Fibroblast of the conjunctiva (primary cell): ENCODE results near the gene MMAB.
"Not testable (repeated sequence)": the region's sequence is repeated elsewhere in the genome, so short reads cannot be mapped to it uniquely, and the experiment has no call there.

Experiments used
- DNase-seq: peaks from one replicate; pipeline ENCODE4 v3.0.0-alpha.2; 2010; ENCODE audit warnings: low read depth

The MMAB gene

GRCh38 chr12:109602132-109602531, 28.8 kb upstream of the MMAB start:
- DNase-seq: not testable (repeated sequence)

- DNase-seq: no peak
Observed at GRCh38 chr12:109601557-109601956, 28.3 kb upstream of the MMAB start.

GRCh38 chr12:109600995-109601394, 27.7 kb upstream of the MMAB start:
- DNase-seq: no peak

GRCh38 chr12:109600481-109600880, 27.2 kb upstream of the MMAB start:
- DNase-seq: no peak

GRCh38 chr12:109599087-109599486, 25.8 kb upstream of the MMAB start:
- no peak for DNase-seq

- DNase-seq: no peak
Observed at GRCh38 chr12:109598428-109598854, 25.1 kb upstream of the MMAB start.

- DNase-seq: peak; percentile 62
Observed at GRCh38 chr12:109597795-109598427, 24.6 kb upstream of the MMAB start.

GRCh38 chr12:109597414-109597794, 24.1 kb upstream of the MMAB start:
- DNase-seq: no peak

GRCh38 chr12:109596418-109597244, 23.3 kb upstream of the MMAB start:
- DNase-seq: no peak

- no peak for DNase-seq
Observed at GRCh38 chr12:109595321-109595902, 22.1 kb upstream of the MMAB start.

GRCh38 chr12:109594556-109595317, 21.4 kb upstream of the MMAB start:
- DNase-seq: no peak

- no peak for DNase-seq
Observed at GRCh38 chr12:109592905-109593272, 19.6 kb upstream of the MMAB start.

- no peak for DNase-seq
Observed at GRCh38 chr12:109592195-109592904, 19.0 kb upstream of the MMAB start.

GRCh38 chr12:109591041-109591440, 17.7 kb upstream of the MMAB start:
- DNase-seq: no peak

GRCh38 chr12:109590566-109590965, 17.3 kb upstream of the MMAB start:
- DNase-seq: no peak

- no peak for DNase-seq
Observed at GRCh38 chr12:109589691-109590245, 16.5 kb upstream of the MMAB start.

GRCh38 chr12:109589240-109589590, 15.9 kb upstream of the MMAB start:
- DNase-seq: no peak

- DNase-seq: no peak
Observed at GRCh38 chr12:109588461-109589239, 15.3 kb upstream of the MMAB start.

GRCh38 chr12:109587921-109588320, 14.6 kb upstream of the MMAB start:
- no peak for DNase-seq

- DNase-seq: no peak
Observed at GRCh38 chr12:109586385-109587296, 13.3 kb upstream of the MMAB start.
